HG03064 (cell line): ENCODE results near the gene GLB1L3.
"Not testable (repeated sequence)": the region's sequence is repeated elsewhere in the genome, so short reads cannot be mapped to it uniquely, and the experiment has no call there.

Source experiments
- ATAC-seq: cut with Tn5 transposase; IDR thresholded peaks from one replicate; pipeline ENCODE4 v1.9.1; 2021; ENCODE audit warnings: low read depth; ENCODE audit not compliant: unreplicated experiment

GLB1L3 gene

DNA sequence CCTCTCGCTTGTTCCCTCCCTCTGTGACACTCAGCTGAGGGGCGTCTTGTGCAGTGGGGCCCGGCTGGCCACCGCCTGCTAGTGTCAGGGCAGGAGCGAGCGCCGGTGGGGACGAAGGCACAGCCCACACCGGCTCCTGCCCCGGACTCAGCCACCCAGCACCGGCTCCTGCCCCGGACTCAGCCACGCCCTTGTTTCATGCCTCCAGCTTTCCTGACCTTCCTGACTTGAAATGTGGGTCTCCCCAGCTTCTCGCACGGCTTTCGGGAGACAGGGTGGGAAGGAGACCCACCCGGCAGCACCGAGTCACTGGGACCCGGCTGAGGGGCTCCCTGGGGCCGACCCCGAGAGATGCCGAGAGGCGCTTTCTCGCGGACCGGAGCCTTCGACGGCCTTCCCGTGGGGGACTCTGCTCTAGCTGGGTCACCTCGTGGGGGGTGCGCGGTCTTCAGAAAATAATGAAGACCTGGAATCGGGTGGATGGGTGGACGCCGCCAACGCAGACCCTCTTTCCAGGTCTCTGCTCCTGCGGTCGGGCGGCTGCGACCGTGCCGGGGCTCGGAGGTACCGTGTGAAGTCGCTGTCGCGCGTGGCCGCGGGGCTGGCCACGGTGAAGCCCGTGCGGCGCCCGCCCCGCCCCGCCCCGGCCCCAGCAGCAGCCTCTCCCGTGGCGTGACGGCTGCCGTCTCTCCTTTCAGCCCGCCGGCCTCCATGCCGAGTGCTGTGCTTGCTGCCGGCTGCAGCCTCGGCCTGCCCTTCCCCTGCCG, 65.8 kb downstream of the GLB1L3 start:
- ATAC-seq = no peak

DNA sequence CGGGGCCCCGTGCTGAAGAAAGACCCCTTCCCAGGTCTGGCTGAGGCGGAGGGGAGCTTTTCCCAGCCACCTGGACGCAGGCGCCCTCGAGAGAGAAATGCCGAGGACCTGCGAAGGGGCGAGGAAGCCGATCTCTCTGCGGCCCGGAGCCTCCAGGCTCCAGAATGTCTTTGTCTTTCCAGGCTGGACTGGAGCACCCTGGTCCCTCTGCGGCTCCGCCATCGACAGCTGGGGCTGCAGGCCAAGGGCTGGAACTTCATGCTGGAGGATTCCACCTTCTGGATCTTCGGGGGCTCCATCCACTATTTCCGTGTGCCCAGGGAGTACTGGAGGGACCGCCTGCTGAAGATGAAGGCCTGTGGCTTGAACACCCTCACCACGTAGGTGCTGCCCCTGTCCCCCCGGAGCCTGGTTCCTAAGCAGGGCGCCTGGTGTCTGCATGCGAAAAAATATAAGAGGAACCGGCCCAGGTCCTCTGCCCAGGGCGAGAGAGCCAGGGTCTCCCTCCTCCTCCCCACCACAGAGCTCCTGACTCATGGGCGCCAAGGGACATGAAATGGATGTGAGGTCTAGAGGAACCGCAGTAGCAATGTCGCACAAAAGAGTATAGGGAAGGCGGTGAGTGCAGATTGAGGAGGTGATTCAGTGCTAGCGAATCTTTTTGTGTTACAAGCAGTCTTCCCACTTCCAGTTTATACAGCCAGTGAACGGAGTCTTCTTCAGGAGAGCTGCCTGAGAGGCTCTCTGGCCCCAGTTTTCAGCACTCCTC, 66.6 kb downstream of the GLB1L3 start:
- no peak for ATAC-seq

GRCh38 chr11:134343646-134344045, 67.5 kb downstream of the GLB1L3 start:
- ATAC-seq = no peak

DNA sequence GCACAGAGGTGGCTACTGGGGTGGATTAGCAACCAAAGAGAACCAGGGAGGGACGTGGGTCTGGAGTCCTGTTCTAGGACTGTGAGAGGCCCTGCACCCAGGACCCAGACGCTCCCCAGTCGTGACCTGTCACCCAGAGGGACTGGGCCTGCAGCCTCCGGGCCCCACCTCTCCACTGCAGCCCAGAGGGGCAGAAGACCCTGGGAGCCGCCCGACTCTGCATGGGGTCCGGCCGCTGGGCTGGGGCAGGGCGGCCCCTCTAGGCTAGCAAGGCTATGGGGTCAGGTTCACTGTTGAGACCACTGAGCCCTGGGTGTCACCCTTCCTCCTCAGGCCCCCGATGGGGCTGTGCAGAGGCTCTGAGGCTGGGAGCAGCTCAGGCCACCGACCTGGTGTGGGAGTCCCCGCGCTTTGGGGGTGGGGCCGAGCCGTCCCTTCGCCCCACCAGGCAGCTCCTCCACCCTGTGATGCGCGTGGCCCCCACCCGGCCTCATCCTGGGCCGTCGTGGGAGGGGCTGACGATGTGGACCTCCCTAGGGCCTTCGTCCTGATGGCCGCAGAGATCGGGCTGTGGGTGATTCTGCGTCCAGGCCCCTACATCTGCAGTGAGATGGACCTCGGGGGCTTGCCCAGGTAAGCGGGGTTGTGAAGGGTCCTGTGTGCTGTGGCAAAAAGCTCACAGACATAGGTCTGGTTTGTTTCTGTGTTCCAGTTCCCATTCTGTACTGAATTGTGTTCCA, 68.5 kb downstream of the GLB1L3 start:
- not testable (repeated sequence) for ATAC-seq

- ATAC-seq = no peak
Observed at GRCh38 chr11:134345237-134345550, 69.0 kb downstream of the GLB1L3 start.

DNA sequence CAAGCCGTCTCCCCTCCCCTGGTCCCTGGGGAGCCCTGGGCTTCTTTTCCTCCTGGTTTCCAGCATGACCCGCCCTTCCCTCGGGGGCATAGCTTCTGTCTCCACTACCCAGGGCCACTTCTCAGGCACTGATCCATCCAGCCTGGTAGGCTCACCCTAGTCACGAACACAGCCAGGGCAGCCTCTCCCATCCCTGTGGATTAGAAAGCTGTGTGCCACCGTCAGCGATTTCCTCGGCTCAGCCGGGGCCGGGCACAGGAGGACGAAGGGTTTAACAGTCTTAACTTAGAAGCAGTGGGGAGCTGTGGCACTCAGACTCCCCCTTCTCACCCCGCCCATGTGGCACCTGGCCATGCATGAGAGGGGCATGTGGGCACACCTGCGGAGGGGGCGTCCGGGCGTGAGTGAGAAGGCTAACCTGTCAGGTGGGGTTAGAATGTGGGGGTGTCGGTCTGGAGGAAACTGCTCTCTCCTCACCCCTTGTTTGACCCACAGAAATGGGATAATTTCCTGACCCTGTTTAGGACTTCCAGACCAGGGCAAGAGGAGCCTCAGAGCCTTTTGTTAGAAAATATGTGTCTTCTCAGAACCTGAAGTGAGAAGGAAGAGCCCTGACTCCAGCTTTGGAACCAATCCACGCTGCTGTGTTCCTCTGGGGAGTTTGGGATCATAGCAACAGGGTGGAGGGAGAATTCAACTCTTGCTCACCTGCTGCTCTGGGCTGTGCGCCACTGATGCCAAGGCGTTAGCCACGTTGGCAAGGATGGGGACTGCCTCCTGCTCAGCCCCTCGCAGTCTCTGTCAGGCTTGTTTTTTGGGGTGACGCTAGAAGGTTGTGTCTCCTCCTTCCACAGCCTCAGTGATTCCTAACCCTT, 70.2 kb downstream of the GLB1L3 start:
- no peak for ATAC-seq

DNA sequence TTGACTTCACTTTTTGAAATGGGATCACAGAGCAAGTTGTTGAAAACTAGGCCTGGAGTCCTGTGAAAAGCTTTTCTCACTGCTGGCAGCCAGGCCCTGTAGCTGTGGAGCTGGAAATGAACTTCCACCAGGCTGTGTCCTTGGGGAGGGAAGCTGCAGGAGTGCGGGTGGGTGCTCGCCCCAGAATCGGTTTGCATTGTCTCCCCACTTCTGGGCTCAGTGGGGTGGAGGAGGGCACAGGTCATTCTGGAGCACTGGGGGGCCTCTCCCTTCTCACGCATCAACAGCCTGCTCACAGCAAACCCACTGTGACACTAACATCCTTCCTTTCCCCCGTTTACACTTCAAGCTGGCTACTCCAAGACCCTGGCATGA, 70.8 kb downstream of the GLB1L3 start:
- ATAC-seq = no peak

GRCh38 chr11:134347441-134347840, 71.3 kb downstream of the GLB1L3 start:
- no peak for ATAC-seq

GRCh38 chr11:134349109-134349801, 73.1 kb downstream of the GLB1L3 start:
- no peak for ATAC-seq

DNA sequence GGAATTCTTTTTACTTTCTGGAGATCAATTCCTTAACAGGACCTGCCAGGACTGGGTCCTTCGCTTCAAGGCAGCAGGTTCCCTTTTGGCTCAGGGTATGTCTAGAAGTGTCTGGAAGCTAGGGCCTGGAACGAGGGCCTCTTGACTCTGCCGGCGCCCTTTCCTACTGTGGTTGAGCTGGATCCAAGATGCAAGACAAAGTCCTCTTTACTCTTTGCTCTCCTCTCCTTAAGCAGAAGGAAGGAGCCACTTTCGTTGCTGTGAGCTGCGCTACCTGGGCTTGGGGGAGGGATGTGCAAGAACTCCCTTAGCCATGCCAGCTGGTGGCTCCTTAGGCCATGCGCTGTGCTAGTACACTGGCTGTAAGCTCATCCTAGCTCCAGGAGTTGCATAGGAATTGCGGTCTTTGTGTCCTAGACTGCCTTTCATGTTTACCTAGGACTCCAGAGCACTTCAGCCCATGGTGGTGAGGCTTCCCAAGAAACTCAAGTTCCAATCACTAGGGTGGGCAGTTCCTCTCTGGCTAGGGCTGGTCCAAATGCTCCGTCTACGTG, 73.7 kb downstream of the GLB1L3 start:
- no peak for ATAC-seq

- ATAC-seq = no peak
Observed at GRCh38 chr11:134350381-134350780, 74.2 kb downstream of the GLB1L3 start.

DNA sequence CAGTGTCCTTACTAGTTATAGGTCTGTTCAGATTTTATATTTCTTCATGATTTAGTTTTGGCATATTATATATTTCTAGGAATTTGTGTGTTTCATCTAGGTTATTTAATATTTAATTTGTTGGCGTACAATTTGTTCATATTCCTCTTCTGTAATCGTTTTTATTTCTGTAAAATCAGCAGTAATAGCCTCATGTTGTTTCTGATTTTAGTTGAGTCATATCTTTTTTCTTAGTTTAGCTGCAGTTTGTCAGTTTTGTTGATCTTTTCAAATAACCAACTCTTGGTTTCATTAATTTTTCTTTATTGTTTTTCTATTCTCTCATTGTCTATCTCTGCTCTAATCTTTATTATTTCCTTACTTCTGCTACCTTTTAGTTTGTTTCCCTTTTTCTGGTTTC, 75.9 kb downstream of the GLB1L3 start:
- no peak for ATAC-seq

DNA sequence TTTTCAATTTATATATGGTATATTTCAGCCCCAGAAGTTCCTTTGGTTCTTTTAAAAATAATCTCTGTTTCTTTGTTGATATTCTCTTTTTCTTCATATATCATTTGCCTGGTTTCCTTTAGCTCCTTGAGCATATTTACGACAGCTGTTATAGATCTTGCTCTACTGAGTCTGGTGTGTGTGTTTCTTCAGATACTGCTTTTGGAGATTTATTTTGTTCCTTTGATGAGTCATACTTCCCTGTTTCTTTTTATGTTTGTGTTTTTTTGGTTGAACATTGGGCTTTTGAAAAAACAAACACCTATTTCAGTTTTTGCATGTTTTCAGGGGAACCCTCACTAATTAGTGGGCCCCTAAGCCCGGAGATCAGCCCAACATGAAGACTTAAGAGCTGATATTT, 79.0 kb downstream of the GLB1L3 start:
- no peak for ATAC-seq

DNA sequence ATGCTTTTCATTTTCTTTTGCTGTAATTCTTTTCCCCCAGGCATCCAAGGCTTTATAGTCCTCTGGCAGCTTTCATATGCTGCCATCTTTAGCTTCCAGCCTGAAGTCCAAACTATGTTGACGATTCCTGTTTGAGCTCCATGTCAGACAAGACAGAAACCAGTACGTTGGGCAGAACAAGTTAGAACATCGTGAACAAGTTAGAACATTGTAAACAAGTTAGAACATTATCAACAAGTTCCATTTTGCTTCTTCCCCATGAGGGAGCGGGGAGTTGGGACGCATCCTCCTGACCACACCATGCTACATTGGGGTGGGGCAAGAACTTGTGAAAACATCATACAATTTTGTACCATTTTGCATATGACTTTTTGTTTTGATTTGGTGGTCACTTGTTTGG, 79.5 kb downstream of the GLB1L3 start:
- no peak for ATAC-seq

DNA sequence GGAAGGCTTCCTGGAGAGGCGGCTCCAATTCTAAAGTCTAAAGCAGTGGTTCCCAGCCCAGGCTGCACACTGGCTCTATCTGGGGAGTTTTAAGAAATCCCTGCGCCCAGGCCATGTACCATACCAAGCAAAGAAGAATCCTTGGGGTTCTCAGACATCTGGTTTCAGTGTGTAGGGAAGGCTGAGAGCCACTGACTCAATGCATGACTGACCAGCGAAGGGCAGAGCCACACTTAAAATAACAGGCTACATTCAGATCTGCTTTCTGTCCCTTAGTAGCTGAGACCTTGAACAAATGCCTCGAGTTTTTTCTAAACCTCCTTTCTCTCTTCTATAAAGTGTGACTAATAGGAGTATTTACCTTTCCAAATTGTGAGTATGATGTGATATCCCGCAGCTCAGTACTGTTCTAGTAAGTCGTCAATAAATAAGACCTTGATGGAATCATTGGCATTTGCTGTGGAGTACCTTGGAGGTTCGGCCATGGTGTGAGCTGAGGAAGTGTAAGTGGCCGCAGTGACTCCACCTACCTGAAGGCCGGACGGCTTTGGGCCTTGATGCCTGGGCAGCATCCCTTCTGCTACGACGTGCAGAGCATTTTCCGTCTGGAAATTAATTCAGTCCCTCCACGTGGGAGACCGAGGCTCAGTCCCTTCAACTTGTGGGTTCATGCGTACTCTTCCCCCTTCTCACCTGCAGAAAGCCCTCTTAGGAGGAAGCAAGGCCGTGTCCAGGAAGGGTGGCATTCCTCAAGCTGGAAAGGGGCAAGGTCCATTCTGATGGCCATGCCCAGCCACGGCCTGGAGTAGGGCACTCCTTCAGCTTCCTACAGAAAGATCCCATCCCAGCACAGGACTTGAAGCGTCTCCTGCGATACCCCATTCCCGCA, 80.7 kb downstream of the GLB1L3 start:
- ATAC-seq = no peak

DNA sequence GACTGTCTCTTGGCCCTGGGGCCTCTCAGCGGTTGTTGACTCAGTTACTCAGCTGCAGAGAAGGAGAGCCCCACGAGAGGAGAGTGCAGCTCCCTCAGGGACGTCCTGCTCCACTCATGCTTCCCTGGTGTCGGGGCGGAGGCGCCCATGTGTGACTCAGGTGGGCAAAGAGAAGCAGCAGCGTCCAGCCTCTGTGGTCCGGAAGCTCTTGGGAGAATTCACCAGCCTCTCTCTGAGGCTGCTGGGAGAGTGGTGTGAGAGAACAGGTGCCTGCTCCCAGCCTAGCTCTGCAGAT, 81.3 kb downstream of the GLB1L3 start:
- no peak for ATAC-seq

DNA sequence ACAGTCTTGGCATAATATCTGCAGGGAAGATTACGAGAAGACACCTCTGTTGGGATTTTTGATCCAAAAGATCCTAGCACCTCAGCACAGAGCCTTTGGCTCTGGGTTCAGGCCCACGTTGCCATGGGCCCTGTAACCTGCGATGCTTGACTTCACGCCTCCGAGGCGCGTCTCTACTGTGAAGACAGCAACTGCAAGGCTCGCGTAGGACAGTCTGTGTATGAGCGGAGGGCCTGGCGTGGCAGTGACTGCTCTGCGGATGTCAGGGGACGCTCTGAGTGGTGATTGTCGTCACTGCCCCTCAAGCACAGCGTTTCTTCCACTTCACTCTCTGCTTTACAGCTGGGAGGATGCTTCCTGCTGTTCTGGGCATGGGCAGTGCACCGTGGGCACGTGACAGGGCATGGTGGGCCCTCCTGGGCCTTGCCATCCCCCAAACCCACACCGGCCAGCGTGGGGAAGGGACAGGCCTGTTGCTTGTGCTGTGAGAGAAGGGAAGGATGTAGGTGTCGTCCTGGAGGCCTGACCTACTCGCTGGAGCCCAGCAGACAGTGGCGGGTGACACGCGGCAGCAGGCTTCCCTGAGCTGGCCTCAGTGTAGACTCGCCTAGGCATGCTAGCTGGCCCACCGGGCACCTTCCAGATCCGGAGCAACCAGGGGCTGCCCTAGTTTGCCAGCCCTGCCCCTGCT, 82.1 kb downstream of the GLB1L3 start:
- no peak for ATAC-seq

DNA sequence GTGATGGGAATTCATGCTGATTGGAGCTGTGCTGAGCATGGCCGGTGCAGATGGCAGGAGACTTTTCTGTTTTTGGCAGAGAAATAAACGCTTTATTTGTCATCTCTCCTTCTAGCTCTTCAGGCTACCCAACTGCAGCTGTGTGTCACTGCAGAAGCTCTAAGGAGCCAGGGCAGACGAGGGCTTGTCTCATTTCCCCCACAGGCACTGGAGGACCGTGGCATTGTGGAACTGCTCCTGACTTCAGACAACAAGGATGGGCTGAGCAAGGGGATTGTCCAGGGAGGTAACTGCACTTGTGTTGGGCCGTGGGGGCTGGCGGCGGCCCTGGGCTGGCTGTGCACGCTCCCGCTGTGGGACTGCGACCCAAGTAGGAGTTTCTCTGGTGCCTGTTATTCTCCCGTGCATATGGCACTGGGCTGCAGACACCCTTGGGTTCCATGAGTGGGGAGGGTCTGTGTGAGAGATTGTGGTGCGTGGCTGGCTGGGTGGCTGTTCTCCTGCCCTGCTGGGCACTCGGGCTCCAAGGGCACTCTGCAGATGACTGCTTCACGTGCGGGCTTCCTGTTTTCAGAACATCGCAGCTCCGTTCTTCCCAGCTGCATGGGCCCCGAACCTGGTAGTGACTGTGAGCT, 82.8 kb downstream of the GLB1L3 start:
- ATAC-seq = no peak
